Measurements from ENCODE around the gene TMEM79. TPM values are rescaled to one million over a fixed set of nuclear protein-coding genes. Genes with fewer than 3 reads are reported as not detected.

The TMEM79 gene
- total and polyA plus RNA-seq, 2 experiments from 2014 or later: 0.97 to 1.5 TPM

DNA sequence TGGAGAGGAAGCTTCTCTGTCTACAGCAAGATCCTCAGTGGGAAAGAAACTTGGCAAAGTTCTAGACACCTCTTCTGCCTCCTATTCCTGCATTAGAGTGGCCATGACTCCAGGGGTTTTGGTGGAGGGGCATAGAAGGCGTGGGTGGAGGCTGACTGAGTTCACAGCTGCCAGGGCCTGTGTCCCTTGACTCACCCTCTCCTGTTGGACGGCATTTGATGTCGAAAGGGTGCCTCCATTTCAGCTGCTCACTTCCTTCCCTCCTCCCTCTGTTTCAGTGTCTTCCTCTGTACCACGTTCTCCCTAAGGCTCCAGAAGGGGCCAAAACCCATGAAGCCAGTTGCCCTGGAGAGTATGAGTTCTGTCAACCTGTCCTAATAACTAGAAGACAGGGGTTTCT is 632 bp downstream of the TMEM79 start:
- Histone ChIP-seq H3K79me2 (replicated peaks; ENCODE audit: insufficient read depth) (peaks cover 25% of the 10 kb centered on the region), H3K9me2 (ENCODE audit: insufficient read depth) (no peaks in the 10 kb centered on the region), H3K4me3 (no peak overlapping the region), H3K27ac (ENCODE audit: low read depth) (no peak overlapping the region), H4K20me1 (replicated peaks; ENCODE audit: insufficient read depth) (peaks cover 20% of the 10 kb centered on the region), H3K36me3 (ENCODE audit: insufficient read depth) (0 out of 2 replicates have a peak, but pooled peaks cover 2% of the 10 kb centered on the region), H3K27me3 (ENCODE audit: insufficient read depth) (no peaks in the 10 kb centered on the region), H3K4me1 (ENCODE audit: insufficient read depth) (peaks cover 16% of the 10 kb centered on the region), H3K4me2 (no peak overlapping the region), H3F3A (replicated peaks; ENCODE audit: low read depth) (peaks cover 12% of the 10 kb centered on the region; the same call in 1 of the 2 replicates), H2AFZ (no peak overlapping the region)
- no peak for DNase-seq (ENCODE audit: low spot score)
- no peak for ATAC-seq
- Mint-ChIP-seq H3K27me3 (ENCODE audit: insufficient read depth, low read depth, poor library complexity) (peaks cover 9% of the 10 kb centered on the region), H3K36me3 (ENCODE audit: low read depth) (no peaks in the 10 kb centered on the region; the same call in 1 of the 3 replicates), H3K27ac (no peak overlapping the region), H3K9me3 (no peaks in the 10 kb centered on the region), H3K4me1 (peaks cover 19% of the 10 kb centered on the region), H3K4me3 (no peak overlapping the region; the same call in 2 of the 3 replicates)
- TF ChIP-seq, protein P1, sequence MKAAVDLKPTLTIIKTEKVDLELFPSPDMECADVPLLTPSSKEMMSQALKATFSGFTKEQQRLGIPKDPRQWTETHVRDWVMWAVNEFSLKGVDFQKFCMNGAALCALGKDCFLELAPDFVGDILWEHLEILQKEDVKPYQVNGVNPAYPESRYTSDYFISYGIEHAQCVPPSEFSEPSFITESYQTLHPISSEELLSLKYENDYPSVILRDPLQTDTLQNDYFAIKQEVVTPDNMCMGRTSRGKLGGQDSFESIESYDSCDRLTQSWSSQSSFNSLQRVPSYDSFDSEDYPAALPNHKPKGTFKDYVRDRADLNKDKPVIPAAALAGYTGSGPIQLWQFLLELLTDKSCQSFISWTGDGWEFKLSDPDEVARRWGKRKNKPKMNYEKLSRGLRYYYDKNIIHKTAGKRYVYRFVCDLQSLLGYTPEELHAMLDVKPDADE (IDR thresholded peaks at IDR 0.05): no peak
- TF ChIP-seq, protein P2, sequence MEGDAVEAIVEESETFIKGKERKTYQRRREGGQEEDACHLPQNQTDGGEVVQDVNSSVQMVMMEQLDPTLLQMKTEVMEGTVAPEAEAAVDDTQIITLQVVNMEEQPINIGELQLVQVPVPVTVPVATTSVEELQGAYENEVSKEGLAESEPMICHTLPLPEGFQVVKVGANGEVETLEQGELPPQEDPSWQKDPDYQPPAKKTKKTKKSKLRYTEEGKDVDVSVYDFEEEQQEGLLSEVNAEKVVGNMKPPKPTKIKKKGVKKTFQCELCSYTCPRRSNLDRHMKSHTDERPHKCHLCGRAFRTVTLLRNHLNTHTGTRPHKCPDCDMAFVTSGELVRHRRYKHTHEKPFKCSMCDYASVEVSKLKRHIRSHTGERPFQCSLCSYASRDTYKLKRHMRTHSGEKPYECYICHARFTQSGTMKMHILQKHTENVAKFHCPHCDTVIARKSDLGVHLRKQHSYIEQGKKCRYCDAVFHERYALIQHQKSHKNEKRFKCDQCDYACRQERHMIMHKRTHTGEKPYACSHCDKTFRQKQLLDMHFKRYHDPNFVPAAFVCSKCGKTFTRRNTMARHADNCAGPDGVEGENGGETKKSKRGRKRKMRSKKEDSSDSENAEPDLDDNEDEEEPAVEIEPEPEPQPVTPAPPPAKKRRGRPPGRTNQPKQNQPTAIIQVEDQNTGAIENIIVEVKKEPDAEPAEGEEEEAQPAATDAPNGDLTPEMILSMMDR (conservative IDR thresholded peaks at IDR 0.05; ENCODE audit: low read depth in 2 of 2): no peak
- TF ChIP-seq, protein P3, sequence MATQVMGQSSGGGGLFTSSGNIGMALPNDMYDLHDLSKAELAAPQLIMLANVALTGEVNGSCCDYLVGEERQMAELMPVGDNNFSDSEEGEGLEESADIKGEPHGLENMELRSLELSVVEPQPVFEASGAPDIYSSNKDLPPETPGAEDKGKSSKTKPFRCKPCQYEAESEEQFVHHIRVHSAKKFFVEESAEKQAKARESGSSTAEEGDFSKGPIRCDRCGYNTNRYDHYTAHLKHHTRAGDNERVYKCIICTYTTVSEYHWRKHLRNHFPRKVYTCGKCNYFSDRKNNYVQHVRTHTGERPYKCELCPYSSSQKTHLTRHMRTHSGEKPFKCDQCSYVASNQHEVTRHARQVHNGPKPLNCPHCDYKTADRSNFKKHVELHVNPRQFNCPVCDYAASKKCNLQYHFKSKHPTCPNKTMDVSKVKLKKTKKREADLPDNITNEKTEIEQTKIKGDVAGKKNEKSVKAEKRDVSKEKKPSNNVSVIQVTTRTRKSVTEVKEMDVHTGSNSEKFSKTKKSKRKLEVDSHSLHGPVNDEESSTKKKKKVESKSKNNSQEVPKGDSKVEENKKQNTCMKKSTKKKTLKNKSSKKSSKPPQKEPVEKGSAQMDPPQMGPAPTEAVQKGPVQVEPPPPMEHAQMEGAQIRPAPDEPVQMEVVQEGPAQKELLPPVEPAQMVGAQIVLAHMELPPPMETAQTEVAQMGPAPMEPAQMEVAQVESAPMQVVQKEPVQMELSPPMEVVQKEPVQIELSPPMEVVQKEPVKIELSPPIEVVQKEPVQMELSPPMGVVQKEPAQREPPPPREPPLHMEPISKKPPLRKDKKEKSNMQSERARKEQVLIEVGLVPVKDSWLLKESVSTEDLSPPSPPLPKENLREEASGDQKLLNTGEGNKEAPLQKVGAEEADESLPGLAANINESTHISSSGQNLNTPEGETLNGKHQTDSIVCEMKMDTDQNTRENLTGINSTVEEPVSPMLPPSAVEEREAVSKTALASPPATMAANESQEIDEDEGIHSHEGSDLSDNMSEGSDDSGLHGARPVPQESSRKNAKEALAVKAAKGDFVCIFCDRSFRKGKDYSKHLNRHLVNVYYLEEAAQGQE (IDR thresholded peaks at IDR 0.05; ENCODE audit: unreplicated experiment): no peak
- no peak for TF ChIP-seq ZNF114 (CRISPR knock-in tag; IDR thresholded peaks at IDR 0.05)
- TF ChIP-seq NANOG (IDR thresholded peaks at IDR 0.05; ENCODE audit: borderline replicate concordance): no peak
- TF ChIP-seq, protein P4, sequence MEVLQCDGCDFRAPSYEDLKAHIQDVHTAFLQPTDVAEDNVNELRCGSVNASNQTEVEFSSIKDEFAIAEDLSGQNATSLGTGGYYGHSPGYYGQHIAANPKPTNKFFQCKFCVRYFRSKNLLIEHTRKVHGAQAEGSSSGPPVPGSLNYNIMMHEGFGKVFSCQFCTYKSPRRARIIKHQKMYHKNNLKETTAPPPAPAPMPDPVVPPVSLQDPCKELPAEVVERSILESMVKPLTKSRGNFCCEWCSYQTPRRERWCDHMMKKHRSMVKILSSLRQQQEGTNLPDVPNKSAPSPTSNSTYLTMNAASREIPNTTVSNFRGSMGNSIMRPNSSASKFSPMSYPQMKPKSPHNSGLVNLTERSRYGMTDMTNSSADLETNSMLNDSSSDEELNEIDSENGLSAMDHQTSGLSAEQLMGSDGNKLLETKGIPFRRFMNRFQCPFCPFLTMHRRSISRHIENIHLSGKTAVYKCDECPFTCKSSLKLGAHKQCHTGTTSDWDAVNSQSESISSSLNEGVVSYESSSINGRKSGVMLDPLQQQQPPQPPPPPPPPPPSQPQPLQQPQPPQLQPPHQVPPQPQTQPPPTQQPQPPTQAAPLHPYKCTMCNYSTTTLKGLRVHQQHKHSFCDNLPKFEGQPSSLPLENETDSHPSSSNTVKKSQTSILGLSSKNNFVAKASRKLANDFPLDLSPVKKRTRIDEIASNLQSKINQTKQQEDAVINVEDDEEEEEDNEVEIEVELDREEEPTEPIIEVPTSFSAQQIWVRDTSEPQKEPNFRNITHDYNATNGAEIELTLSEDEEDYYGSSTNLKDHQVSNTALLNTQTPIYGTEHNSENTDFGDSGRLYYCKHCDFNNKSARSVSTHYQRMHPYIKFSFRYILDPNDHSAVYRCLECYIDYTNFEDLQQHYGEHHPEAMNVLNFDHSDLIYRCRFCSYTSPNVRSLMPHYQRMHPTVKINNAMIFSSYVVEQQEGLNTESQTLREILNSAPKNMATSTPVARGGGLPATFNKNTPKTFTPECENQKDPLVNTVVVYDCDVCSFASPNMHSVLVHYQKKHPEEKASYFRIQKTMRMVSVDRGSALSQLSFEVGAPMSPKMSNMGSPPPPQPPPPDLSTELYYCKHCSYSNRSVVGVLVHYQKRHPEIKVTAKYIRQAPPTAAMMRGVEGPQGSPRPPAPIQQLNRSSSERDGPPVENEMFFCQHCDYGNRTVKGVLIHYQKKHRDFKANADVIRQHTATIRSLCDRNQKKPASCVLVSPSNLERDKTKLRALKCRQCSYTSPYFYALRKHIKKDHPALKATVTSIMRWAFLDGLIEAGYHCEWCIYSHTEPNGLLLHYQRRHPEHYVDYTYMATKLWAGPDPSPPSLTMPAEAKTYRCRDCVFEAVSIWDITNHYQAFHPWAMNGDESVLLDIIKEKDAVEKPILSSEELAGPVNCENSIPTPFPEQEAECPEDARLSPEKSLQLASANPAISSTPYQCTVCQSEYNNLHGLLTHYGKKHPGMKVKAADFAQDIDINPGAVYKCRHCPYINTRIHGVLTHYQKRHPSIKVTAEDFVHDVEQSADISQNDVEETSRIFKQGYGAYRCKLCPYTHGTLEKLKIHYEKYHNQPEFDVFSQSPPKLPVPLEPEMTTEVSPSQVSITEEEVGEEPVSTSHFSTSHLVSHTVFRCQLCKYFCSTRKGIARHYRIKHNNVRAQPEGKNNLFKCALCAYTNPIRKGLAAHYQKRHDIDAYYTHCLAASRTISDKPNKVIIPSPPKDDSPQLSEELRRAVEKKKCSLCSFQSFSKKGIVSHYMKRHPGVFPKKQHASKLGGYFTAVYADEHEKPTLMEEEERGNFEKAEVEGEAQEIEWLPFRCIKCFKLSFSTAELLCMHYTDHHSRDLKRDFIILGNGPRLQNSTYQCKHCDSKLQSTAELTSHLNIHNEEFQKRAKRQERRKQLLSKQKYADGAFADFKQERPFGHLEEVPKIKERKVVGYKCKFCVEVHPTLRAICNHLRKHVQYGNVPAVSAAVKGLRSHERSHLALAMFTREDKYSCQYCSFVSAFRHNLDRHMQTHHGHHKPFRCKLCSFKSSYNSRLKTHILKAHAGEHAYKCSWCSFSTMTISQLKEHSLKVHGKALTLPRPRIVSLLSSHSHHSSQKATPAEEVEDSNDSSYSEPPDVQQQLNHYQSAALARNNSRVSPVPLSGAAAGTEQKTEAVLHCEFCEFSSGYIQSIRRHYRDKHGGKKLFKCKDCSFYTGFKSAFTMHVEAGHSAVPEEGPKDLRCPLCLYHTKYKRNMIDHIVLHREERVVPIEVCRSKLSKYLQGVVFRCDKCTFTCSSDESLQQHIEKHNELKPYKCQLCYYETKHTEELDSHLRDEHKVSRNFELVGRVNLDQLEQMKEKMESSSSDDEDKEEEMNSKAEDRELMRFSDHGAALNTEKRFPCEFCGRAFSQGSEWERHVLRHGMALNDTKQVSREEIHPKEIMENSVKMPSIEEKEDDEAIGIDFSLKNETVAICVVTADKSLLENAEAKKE (CRISPR knock-in tag; IDR thresholded peaks at IDR 0.05): no peak
- TF ChIP-seq POLR2AphosphoS5 (IDR thresholded peaks at IDR 0.05; ENCODE audit: low read depth): no peak
- no peak for TF ChIP-seq STAT1 (IDR thresholded peaks at IDR 0.05; ENCODE audit: unreplicated experiment)
- no peak for TF ChIP-seq EZH2 (IDR thresholded peaks at IDR 0.05; ENCODE audit: low read depth, unreplicated experiment)
- TF ChIP-seq CREB1 (CRISPR knock-in tag; IDR thresholded peaks at IDR 0.05; ENCODE audit: low read depth): no peak
- no peak for TF ChIP-seq ZNF331 (CRISPR knock-in tag; IDR thresholded peaks at IDR 0.05; ENCODE audit: low read depth)
- TF ChIP-seq EZH2phosphoT487 (IDR thresholded peaks at IDR 0.05; ENCODE audit: unreplicated experiment): no peak
- TF ChIP-seq JUNB (IDR thresholded peaks at IDR 0.05; ENCODE audit: unreplicated experiment): no peak

All from GM23338 (cell line).